NOMO-1 treated with dmso at 0.1 percent for 144 hours (cell line): ENCODE data around the gene PHF23.

Experiments used
- DNase-seq: peaks from one replicate; lab custom pipeline; 2025; ENCODE audit not compliant: unreplicated experiment; lab: John Stamatoyannopoulos, UW

PHF23 gene

DNA sequence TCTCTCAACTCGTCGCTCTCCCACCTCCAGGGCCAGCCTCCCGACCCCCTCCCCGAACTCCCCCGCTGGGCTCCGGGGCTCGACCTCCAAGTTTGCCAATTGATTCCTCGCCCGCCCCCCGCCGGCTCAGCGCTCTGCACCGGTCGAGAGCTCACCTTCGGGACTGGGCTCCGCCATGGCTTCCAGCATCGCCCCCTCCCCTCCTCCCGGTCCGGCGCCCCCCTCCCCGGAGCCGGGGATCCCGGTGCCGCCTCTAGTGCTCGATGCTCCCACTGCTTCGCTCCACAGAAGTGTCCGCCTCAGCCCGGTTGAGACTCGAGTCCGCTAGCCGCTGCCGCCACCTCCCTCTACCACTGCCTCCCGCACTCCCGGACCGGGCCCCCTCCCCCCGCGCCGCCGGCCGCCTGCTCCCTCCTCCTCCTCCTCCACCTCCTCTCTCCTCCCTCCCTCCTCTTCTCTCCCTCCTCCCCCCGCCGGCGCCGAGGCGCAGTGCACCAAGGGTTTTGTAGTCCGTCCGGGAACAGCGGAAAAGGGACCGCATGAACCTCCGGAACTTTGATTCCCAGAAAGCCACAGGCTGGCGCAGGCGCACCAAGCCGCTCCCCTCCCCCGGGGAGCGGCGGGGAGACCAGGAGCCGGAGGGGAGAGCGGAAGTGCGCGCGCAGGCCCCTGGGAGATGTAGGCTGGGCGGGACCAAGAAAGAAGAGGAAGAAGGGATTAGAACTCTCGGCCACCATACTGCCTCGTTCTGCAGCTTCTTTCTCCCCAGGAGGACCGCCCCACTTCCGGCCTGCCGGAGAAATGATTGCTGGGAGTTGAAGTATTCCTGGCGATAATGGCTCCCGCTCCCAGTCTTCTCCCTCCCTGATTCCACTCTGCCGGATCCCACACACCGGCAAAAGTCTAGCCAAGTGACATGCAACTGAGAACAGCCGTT lies at the start of gene PHF23:
Gene PHF23, minus strand, starts transcription at position 367 of the 937 bp plus-strand sequence. Its CDS starts 178 bp downstream, at position 189.
- peak; percentile 99 for DNase-seq

DNA sequence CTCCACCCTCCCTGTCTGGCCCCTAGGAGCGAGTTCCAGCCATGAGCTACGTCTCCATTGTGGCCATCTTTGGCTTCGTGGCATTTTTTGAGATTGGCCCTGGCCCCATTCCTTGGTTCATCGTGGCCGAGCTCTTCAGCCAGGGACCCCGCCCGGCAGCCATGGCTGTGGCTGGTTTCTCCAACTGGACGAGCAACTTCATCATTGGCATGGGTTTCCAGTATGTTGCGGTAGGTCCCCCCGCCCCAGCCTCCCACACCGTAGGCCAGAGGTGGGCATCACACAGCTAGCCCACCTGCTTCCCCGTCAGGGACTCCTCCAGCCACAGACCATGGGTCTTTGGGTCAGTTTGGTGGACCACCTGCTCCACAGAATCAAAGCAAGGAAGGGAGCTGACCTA lies 46.4 kb upstream of the PHF23 start:
- no peak for DNase-seq

DNA sequence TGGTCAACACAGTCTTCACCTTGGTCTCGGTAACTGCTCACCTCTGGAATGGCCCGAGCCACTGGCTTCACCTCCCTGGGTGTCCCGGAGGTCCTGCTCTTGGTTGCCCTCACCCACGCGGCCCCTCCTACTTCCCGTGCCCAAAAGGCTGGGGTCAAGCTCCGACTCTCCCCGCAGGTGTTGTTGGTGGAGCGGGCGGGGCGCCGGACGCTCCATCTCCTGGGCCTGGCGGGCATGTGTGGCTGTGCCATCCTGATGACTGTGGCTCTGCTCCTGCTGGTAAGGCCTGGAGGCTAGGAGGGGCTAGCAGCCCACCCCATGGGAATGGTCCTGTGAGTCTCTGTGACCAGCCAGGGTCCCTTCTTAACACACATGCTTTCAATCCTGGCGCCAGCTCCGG lies 45.7 kb upstream of the PHF23 start:
- DNase-seq, result no peak

DNA sequence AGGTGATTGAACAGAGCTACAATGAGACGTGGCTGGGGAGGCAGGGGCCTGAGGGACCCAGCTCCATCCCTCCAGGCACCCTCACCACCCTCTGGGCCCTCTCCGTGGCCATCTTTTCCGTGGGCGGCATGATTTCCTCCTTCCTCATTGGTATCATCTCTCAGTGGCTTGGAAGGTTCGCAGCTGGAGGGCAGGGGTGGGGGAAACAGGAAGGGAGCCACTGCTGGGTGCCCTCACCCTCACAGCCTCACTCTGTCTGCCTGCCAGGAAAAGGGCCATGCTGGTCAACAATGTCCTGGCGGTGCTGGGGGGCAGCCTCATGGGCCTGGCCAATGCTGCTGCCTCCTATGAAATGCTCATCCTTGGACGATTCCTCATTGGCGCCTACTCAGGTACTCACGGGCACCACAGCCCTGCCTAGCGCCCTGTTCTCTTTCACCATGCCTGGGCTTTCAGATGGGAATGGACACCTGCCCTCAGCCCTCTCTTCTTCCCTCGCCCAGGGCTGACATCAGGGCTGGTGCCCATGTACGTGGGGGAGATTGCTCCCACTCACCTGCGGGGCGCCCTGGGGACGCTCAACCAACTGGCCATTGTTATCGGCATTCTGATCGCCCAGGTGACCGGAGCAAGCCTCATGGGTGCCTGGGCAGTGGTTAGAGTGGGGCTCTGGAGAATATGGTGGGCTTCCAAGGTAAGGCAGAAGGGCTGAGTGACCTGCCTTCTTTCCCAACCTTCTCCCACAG lies 44.4 kb upstream of the PHF23 start:
- no peak for DNase-seq

DNA sequence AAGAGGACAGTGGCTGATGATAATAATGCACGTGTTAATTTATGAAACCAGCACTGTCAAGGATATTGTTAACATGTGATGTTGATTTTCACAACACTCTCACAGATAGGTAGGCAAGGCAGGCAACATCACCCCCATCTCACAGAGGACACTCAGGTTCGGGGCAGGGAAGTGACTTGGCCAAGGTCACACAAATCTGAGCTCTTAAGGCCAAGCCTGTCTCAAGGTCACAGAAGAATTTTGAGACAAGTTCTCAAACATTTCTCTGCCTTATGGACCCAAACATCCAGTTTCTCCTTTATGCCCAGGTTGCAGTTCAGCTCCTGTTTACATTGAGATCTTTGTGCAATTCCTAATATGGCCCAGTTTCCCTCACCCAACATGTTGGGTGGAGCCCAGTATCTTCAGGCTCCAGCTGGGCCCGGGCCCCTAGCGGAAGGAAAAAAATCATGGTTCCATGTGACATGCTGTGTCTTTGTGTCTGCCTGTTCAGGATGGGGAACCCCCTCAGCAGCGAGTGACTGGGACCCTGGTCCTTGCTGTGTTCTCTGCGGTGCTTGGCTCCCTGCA lies 43.6 kb upstream of the PHF23 start:
- no peak for DNase-seq

DNA sequence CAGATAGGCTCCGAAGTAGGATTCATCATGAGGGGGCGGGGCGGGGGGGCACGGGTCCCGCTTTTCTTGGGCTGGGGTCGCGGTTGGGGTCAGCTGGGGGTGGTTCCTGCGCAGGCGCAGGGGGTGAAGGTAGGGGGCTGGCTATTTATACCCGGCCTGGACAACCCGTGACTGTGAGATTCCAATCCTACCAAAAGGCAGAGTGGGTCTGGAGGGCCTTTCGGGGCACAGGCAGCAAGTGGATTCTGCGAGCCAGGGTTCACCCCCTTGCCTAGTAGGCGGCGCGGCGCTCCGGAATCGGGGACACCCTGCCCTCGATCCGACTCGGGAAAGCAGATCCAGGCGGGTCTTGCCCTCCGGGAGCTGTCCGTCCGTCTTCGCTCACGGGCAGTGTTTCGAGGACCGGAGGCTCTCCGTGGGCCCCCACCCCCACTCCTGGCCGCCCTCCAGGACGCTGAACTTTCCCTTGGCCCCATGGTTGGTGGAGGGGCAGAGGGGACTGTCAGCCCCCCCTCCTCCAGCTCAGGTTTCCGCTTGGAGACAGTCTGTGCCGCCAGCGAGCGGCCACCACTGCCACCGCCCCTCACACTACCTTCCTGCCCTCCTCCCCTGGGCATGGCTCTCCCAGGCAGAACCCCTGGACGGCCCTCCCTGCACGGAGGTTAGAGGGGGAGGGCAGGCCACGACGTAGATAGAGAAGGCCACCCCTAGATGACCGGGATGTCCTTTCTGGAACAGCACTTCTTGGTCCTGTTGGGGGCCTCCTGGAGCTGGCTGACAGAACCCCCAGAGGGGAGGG lies 42.9 kb upstream of the PHF23 start:
- DNase-seq, result no peak

DNA sequence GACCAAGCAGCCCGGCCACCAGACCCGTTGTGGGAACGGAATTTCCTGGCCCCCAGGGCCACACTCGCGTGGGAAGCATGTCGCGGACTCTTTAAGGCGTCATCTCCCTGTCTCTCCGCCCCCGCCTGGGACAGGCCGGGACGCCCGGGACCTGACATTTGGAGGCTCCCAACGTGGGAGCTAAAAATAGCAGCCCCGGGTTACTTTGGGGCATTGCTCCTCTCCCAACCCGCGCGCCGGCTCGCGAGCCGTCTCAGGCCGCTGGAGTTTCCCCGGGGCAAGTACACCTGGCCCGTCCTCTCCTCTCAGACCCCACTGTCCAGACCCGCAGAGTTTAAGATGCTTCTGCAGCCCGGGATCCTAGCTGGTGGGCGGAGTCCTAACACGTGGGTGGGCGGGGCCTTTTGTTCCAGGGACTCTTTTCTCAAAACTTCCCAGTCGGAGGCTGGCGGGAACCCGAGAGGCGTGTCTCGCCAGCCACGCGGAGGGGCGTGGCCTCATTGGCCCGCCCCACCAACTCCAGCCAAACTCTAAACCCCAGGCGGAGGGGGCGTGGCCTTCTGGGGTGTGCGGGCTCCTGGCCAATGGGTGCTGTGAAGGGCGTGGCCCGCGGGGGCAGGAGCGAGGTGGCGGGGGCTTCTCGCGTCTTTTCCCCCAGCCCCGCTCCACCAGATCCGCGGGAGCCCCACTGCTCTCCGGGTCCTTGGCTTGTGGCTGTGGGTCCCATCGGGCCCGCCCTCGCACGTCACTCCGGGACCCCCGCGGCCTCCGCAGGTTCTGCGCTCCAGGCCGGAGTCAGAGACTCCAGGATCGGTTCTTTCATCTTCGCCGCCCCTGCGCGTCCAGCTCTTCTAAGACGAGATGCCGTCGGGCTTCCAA lies 42.1 kb upstream of the PHF23 start, which contains the start of gene SLC2A4:
Gene SLC2A4, plus strand, starts transcription at position 645 of the 879 bp plus-strand sequence. Its CDS starts 217 bp downstream, at position 862.
- peak; percentile 76 for DNase-seq

DNA sequence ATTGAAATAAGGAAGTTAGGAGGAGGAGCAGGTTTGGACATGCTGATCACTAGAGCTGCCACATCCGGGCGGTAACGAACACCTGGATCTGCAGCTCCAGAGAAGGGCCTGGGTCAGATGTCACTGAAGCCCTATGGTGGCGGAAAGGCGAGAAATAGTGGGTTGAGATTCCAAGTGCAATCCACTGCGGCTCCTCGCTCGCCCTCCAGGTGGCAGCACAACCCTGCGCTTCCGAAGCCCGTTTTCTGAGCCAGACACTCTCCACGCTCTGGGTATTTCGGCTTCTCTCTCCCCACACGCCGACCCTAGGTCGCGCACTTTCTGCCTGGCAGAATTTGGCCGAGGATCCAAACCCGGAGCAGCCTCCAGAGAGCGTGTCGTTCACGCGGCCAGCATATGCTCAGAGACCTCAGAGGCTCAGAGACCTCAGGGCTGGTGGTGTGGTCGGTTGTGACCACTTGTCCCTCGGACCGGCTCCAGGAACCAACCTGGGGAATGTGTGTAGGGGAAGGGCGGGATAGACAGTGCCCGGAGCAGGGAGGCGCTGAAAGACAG lies 41.3 kb upstream of the PHF23 start:
- peak; percentile 86 for DNase-seq

DNA sequence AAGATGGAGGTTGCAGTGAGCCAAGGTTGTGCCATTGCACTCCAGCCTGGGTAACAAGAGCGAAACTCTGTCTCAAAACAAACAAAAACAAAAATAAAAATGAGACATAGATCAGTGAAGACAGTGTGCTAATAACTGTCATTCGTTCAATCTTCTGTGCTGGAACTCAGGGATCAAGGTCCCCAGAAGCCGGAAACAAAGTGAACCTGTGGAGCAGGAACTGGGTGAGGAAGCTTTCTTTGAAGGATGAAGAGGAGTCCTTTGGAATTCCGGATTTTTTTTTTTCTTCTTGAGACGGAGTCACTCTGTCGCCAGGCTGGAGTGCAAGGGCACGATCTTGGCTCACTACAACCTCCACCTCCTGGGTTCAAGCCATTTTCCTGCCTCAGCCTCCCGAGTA lies 40.2 kb upstream of the PHF23 start:
- no peak for DNase-seq

DNA sequence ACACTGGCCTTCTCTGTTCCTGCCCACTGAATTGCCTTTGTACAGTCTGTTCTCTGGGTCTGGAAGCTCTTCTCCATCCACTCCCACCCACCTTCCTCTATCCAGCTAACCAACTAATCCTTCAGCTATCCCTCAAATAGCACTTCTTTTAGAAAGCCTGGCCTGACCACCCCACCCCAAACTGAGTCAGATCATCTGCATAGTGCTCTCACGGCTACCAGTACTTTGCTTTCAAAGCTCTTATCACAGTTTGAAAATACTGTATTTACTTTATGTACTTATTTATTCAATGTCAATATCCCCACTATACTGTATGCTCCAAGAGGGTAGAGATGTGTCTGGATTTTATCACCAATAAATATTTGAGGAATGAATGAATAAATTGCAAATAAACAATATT lies 27.5 kb upstream of the PHF23 start:
- DNase-seq, result no peak

DNA sequence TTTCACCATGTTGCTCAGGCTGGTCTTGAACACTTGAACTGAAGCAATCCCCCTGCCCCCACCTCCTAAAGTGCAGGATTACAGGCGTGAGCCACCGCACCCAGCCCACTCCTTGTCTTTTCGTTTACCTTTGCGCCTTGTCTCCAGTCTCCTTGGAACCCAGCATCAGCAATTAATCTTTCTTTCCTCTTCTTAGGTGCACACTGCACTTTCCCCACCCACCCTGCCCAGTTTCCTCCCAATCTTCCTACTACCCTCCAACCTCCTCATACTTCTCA lies 24.5 kb upstream of the PHF23 start:
- DNase-seq, result no peak

DNA sequence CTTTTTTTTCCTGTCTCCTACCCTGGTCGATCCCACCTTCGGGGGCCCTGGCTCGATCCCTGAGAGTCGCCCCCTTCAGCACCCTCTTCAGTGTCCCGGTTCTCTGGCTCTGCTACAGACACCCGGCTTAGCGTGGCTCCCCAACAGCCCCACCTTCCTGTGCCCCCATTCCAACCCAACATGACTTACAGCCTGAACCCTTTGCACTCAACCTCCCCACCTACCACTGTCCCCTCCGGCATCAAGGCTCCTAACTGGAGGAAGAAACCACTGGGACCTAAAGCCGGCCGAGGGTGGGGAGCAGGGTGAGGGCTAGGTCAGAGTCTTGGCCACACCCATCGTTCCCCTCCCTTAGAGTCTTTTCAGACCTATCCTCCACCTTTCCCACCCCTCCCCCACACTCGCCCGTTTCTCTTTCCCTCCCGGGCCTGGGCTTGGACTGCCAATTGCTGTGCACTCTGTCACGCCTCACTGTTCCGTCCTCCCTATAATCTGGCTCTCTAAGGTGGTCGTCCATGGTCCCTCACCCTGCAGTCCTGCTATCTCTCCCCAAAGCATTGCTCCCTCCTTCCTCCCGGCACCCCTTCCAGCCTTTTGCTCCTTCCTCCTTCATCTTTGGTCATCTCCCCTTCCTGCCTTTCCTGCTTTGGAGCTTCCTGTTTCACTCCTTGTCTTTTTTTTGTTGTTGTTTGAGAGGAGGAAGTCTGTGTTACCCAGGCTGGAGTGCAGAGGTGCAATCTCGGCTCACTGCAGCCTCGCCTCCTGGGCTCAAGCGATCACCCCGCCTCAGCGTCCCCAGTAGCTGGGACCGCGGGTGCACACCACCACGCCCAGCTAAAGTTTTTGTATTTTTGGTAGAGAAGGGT lies 23.9 kb upstream of the PHF23 start:
- no peak for DNase-seq

DNA sequence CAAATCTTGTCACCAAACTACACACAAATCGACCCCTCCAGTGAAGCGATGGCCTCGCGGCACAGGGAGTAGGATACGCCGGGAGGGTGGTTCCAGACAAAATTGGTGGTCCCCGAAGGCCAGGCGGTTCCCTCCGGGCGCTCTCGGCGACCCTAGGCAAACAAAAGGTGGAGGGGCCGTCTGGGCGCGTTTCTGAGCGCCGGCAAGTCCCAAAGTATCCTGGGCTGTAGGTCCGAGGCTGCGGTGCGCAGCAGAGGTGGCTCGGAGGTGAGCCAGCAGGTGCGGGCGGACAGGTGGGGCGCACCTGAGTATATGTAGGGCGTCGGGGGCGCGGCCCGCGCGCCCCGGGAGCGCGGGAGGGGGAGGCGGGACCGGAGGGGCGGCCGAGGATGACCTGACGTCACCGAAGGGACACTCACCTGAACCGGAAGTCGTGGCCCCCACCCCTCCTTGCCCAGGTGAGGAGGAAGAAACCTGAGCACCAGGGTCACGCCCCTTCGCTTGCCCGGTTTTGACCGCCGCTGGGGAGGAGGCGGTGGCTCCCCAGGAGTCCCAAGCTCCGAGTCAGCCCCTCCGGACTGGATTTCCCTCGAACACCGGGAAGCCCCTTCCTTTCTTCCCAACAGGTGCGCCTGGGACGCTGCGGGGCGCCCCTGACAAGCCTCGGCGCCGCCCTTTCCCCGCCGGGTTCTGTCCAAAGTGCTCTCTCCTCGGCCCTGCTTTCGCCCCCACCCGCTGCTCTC lies 23.1 kb upstream of the PHF23 start, which contains the start of gene CLDN7:
Gene CLDN7, minus strand, starts transcription at position 287 of the 743 bp plus-strand sequence. CDS start 435 bp downstream, outside the sequence.
- no peak for DNase-seq

DNA sequence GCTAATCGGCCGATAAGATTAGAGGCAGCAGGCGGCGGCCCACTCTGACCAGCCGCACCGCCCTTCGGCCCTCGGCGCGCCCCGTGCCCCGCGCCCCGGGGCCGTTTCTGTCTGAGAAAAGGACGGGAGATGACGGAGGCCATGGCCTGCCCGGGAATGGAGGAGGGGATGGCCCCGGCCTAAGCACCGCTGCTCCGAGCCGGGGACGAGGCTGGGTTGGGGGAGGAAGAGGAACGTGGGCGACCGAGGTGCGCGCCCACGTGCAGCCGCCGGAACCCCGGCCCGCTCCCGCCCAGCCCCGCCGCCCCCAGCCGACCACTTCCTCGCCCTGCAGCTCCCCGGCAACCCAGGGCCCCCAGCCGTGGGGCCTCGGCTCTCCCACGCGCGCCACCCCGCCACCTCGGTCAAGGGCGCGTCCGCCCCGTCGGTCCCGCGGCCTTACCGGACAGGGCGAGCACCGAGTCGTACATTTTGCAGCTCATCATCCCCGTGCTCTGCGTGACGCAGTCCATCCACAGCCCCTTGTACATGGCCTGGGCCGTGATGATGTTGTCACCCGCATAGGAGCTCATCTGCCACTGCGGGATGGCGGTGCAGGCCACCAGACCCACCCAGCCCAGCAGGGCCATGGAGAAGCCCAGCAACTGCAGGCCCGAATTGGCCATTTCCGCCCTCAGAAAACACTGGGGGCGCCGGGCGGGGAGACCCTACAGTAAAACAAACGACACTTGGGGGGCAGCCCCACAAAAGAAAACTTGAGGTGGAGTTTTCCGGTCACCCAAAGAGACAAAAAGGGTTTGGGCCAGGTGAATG lies 22.3 kb upstream of the PHF23 start:
- DNase-seq, result no peak

DNA sequence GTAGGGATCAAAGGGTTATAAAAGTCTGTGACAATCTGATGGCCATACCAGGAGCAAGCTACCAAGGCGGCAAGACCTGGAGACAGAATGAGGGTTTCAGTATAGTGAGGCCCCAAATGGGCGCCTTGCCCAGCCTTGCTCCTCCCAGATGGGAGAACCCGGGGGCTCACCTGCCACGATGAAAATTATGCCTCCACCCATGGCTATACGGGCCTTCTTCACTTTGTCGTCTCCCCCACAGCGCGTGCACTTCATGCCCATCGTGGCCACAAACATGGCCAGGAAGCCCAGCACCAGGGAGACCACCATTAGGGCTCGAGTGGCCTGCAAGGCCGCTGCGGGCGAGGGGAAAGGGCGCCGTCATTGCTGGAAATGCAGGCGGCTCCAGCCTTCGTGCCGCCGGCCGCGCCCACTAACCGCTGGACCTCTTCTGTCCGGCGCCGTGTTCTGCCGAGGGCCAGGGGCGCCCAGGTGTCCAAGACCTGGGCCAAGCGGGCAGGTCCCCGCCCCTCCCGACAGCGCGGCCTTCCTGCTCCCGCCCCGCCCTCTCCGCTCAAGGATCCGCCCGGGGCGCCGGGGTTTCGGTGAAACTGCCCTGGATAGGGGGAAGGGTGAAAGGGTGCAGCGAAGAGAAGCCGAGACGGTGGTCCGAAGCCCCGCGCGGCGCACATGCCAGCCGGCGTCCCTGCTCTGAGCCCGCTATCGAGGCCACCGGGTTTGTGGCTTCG lies 21.6 kb upstream of the PHF23 start:
- no peak for DNase-seq

DNA sequence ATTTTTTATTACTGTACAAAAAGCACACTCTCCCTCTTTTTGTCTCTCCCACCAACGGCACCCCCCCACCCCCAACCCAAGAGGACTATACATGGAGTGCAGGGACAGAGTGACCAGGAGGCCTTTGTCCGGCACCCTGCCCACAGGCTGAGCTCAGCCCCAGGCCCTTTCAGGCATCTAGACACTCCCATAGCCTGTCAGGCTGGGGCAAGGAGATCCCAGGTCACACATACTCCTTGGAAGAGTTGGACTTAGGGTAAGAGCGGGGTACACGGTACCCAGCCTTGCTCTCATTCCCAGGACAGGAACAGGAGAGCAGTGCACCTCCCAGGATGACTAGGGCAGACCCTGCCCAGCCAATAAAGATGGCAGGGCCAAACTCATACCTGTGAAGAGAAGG lies 20.9 kb upstream of the PHF23 start:
- no peak for DNase-seq

DNA sequence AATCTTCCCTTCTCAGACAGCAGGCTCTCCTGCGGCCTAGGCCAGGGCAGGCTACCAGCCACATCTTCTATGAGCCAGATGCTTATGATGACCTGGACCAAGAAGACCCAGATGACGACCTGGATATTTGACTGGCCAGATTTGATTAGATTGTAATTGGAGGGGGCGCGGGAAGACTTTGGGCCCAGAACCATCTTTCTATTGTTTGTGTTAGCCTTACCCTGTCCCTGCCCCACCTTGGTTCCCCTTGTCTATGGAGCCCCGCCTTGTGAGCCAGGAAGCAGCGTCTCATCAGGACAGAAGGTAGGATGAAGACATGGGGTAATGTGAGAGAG lies 20.3 kb upstream of the PHF23 start:
- DNase-seq, result no peak
